ENCODE data around the gene ARRDC1. TPM values are rescaled to one million over a fixed set of nuclear protein-coding genes. Genes with fewer than 3 reads are reported as not detected.
A peak's percentile ranks its signal among the peaks of the same experiment; 100 is the strongest.

ARRDC1 gene
- total RNA-seq, 4 donors from 2014 or later = 16.6 to 28.2 (median 21.7) TPM

GRCh38 chr9:137614631-137615386 lies 9.3 kb downstream of the ARRDC1 start:
- Histone ChIP-seq H3K36me3 (peaks cover 10 to 39% (median 36%) of the 10 kb centered on the region in 4 donors), H3K4me3 (no peak overlapping the region), H3K27ac (replicated peaks in 1 of 4) (no peak overlapping the region), H3K27me3 (no peaks in the 10 kb centered on the region), H3K9me3 (no peaks in the 10 kb centered on the region), H3K4me1 (peaks cover 32 to 49% (median 43%) of the 10 kb centered on the region in 4 donors)
- TF ChIP-seq POLR2AphosphoS5 (IDR thresholded peaks at IDR 0.05) = no peak
- TF ChIP-seq EP300 (IDR thresholded peaks at IDR 0.05) = no peak
- TF ChIP-seq POLR2A (IDR thresholded peaks at IDR 0.05; ENCODE audit: low read depth) = no peak
- TF ChIP-seq, protein P1, sequence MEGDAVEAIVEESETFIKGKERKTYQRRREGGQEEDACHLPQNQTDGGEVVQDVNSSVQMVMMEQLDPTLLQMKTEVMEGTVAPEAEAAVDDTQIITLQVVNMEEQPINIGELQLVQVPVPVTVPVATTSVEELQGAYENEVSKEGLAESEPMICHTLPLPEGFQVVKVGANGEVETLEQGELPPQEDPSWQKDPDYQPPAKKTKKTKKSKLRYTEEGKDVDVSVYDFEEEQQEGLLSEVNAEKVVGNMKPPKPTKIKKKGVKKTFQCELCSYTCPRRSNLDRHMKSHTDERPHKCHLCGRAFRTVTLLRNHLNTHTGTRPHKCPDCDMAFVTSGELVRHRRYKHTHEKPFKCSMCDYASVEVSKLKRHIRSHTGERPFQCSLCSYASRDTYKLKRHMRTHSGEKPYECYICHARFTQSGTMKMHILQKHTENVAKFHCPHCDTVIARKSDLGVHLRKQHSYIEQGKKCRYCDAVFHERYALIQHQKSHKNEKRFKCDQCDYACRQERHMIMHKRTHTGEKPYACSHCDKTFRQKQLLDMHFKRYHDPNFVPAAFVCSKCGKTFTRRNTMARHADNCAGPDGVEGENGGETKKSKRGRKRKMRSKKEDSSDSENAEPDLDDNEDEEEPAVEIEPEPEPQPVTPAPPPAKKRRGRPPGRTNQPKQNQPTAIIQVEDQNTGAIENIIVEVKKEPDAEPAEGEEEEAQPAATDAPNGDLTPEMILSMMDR (IDR thresholded peaks at IDR 0.05) = no peak
- intact Hi-C loops (cut with DNase I) = no loop called here
- 98% methylated on average over 9 of the region's 25 CpGs for WGBS
- no peak for DNase-seq (ENCODE audit: extremely low spot score)

DNA sequence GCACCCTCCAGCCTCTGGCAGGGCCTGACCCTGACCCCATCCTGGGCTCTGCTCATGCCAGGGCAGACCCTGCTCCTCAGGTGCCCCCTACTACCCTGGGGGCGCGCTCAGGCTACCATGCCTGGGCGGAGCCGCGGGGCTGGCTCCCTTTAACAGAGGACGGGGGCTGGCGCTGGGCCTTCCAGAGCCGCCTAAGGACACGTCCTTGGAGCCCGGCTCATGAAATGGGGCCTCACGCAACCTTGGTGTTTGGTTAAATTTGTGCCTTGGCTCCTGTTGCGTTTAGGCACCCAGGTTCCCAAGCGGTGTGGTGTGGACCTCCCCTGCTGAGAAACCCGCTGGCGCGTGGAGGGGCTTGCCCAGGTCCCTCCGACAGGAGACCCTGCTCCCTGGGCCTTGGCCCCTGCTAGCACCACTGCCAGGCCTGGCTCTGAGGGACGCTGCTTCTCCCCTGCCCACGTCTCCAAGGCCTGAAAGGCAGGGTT lies 9.9 kb downstream of the ARRDC1 start:
- intact Hi-C loops (cut with DNase I) = no loop called here
- Histone ChIP-seq H3K27me3 (no peaks in the 10 kb centered on the region), H3K4me3 (no peak overlapping the region), H3K9me3 (no peaks in the 10 kb centered on the region), H3K27ac (replicated peaks in 1 of 4) (no peak overlapping the region), H3K4me1 (peaks cover 38 to 55% (median 49%) of the 10 kb centered on the region in 4 donors), H3K36me3 (peaks cover 10 to 39% (median 36%) of the 10 kb centered on the region in 4 donors)
- 93% methylated on average over 3 of the region's 19 CpGs for WGBS
- DNase-seq (ENCODE audit: extremely low spot score) = no peak
- TF ChIP-seq EP300 (IDR thresholded peaks at IDR 0.05) = no peak
- TF ChIP-seq, protein P1 (IDR thresholded peaks at IDR 0.05) = no peak
- TF ChIP-seq POLR2A (IDR thresholded peaks at IDR 0.05; ENCODE audit: low read depth) = no peak
- TF ChIP-seq POLR2AphosphoS5 (IDR thresholded peaks at IDR 0.05) = no peak

DNA sequence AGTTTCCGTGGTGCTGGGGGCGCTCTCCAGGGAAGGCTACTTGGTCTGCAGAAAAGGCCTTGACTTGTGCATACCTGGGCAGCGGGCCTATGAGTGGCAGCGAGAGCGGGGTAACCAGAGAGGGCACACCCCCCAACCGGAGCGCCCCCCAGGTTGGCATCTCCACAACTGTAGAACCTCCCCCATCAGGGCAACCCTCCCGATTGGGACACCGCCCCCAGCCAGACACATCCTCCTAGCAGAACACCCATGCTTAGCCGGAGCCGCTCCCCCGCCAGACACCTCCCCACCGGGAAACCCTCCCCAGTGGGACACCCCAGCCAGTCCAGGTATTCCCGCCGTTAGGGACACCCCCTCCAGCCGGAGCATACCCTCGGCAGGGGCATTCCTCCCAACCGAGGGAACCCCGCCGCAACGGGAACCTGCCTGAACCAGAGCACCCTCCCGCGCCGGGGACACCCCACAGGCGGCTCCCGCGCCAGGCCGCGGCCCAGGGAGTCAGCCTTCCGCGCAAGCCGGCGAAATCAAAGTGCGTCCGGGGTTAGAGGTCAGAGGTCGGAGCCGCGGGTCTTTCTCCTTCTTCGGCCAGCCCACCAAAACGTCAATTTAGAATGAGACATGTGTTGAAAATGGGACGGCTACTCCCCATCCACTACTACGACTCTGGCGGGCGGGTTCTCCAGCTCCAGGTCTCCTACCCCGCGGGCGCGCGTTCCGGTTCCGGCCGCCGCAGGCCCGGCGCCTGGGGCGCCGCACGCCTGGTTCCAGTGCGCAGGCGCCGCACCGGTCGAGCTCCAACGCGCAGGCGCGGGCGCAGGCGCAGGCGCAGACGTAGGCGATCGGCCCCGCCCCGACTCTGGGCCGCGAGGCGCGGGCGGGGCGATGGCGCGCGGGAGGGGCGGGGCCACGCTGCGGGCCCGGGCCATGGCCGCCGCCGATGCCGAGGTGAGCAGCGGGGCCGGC lies 12.9 kb downstream of the ARRDC1 start, which contains the start of gene EHMT1:
Gene EHMT1 (plus strand): TSS at position 901 of the 963 bp plus-strand sequence. CDS start 24 bp downstream, at position 925.
- WGBS = 2% methylated on average over 30 of the region's 94 CpGs
- H3K4me1 ChIP-seq = peaks cover 38 to 61% (median 52%) of the 10 kb centered on the region in 4 donors
- no peaks in the 10 kb centered on the region for H3K9me3 ChIP-seq
- H3K27me3 ChIP-seq = no peaks in the 10 kb centered on the region
- intact Hi-C loops (cut with DNase I) = no loop called here
- TF ChIP-seq EP300 (IDR thresholded peaks at IDR 0.05) (no peak), POLR2AphosphoS5 (IDR thresholded peaks at IDR 0.05) (peak; percentile 52 to 78), POLR2A (IDR thresholded peaks at IDR 0.05; ENCODE audit: low read depth) (peak; percentile 7)
- TF ChIP-seq, protein P1 (IDR thresholded peaks at IDR 0.05) = no peak
- no peak for DNase-seq (ENCODE audit: extremely low spot score)
- peaks cover 10 to 38% (median 34%) of the 10 kb centered on the region in 4 donors for H3K36me3 ChIP-seq
- peak within 1 kb of the TSS; percentile 81 to 99 (median 90) for H3K4me3 ChIP-seq
- peak within 1 kb of the TSS; percentile 86 to 94 (median 92) for H3K27ac ChIP-seq (replicated peaks in 1 of 4)

DNA sequence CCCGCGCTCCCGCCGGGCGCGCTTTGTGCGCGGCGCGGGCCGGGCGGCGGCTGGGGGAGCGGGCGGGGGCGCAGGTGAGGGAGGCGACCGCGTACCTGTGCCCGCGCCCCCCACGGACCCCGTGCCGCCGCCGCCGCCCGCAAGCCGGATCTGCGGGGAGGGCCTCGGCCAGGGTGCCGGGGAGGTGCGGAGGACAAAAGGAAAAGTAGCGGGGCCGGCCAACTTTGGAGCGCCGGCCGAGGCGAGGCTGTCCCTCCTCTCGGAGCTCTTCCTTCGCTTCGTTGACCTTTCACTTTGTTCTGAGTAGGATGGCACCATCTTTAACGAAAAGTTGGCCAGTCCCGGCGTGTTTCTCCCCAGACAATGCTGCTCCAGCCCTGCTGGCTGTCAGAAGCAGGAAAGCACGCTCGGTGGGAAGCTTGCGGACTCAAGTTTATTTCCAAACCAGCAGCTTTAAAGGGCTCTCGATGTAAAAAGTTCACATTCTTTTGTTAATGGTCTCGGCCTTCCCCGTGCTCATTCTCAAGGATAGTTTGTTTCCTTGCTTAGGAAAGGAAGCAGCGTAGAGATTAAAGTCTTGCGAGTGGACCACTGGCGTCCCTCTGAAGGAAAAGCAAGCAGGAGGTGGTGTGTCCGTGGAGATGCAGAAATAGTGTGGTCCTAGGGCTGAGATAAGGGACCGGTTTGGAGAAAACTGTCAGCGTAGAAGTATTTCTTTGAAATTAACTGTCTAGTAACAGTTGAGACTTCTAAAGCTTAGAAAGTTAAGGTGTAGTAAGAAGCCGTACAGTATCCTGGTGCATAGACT lies 14.0 kb downstream of the ARRDC1 start:
- H3K9me3 ChIP-seq = no peaks in the 10 kb centered on the region
- H3K27me3 ChIP-seq = no peaks in the 10 kb centered on the region
- intact Hi-C loops (cut with DNase I) = no loop called here
- H3K27ac ChIP-seq (replicated peaks in 1 of 4) = peak overlapping the region; percentile 82 to 89 (median 86)
- peak overlapping the region; percentile 65 to 99 (median 84) for H3K4me3 ChIP-seq
- peaks cover 38 to 61% (median 53%) of the 10 kb centered on the region in 4 donors for H3K4me1 ChIP-seq
- H3K36me3 ChIP-seq = peaks cover 3 to 30% (median 26%) of the 10 kb centered on the region in 4 donors
- under 1% methylated on average over 27 of the region's 58 CpGs for WGBS
- DNase-seq (ENCODE audit: extremely low spot score) = no peak
- TF ChIP-seq, protein P1 (IDR thresholded peaks at IDR 0.05) = no peak
- TF ChIP-seq POLR2AphosphoS5 (IDR thresholded peaks at IDR 0.05) = peak in 1 of 2 donors; percentile 5
